Esophagus muscularis mucosa (tissue), 4 donors: ENCODE results near the gene CNTNAP2.

Experiments used
- CTCF ChIP-seq, 3 experiments: fragments of 200-600 bp in 2 of 3; fragments of 450-650 bp in 1 of 3; sonication (generic) in 2 of 3; IDR thresholded peaks; one replicate each; pipeline ENCODE4 v1.5.1; 2017 to 2019; ENCODE audit warnings: antibody characterized with exemption in 3 of 3, mild to moderate bottlenecking in 2 of 3, moderate library complexity in 1 of 3
- EP300 ChIP-seq: sonication (generic); formaldehyde crosslinking; IDR thresholded peaks from one replicate; pipeline ENCODE4 v1.6.1; 2017; ENCODE audit warnings: antibody characterized with exemption
- POLR2A ChIP-seq: fragments of 450-650 bp; IDR thresholded peaks from one replicate; pipeline ENCODE4 v1.6.1; 2017; ENCODE audit warnings: antibody characterized with exemption, moderate library complexity, mild to moderate bottlenecking, low read depth
- POLR2AphosphoS5 ChIP-seq, 2 donors: sonication (generic); formaldehyde crosslinking; IDR thresholded peaks; one replicate each; pipeline ENCODE4 v1.6.1; 2017; ENCODE audit warnings: antibody characterized with exemption in 2 of 2

DNA sequence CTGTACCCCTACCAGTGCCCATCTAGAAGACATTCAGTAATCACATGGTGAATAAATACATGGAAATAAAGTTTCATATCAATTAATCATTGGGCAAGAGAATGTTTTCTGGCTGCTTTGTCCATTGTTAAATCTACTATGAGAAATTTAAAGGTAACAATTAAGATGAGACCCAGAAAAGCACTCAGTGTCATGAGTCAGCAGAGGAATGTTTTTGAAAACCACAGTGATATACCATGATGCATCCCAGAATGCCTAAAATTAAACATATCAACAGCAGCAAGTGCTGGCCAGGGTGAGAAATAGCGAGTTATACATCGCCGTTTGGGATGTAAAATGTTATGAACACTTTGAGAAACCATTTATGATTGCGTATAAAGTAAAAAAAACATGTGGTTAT is 1648.7 kb downstream of the CNTNAP2 start:
- TF ChIP-seq CTCF (IDR thresholded peaks at IDR 0.05), result no peak
- TF ChIP-seq EP300, result no peak
- no peak for TF ChIP-seq POLR2A
- no peak for TF ChIP-seq POLR2AphosphoS5 (IDR thresholded peaks at IDR 0.05)
